ENCODE data around the gene SYT8.

The SYT8 gene

GRCh38 chr11:1819074-1819473, 15.7 kb upstream of the SYT8 start:
- DNase-seq (ENCODE audit: low read depth): no peak

DNA sequence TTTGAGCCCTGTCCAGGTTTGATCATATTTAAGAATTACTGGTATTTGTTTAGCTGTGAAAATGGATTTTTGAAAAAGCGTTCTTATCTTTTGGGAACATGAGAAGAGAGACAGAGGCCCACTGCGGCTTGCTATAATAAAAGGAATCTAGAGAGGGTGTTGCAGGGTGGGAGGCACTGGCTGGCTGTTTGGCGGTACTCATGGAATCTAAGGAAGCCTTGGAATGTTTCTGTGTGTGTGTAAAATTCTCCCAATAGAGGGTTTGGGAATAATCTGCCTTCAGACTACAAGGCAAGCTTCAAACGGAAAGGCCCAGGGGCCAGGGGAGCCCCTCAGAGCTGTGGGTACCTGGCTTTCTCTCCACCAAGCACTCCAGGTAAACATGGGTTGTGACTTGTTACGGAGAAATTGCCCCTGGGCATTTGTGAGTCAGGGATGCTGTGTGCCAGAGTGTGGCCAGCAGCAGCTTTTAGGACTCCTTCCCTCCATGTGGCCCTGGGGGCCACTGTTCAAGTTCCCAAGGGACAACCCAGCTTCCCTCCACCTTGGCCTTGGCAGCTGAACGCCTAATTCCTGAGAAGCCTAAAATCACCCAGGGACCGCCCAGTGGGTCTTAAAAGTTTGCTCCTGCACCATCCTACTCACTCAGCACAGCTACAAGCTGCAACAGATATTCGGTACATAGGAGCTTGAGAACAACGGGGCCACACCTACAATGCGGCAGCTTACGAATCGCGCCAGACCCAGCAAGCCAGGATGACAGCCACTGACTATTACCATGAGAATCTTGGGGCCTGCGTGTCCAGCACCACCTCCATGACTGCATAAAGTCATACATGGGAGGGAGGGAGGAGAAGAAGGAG, 14.1 kb upstream of the SYT8 start:
- DNase-seq (ENCODE audit: low read depth): no peak

- DNase-seq (ENCODE audit: low read depth): no peak
Measured at GRCh38 chr11:1821562-1821961, 13.2 kb upstream of the SYT8 start.

GRCh38 chr11:1822648-1823375, 12.0 kb upstream of the SYT8 start:
- no peak for DNase-seq (ENCODE audit: low read depth)

DNA sequence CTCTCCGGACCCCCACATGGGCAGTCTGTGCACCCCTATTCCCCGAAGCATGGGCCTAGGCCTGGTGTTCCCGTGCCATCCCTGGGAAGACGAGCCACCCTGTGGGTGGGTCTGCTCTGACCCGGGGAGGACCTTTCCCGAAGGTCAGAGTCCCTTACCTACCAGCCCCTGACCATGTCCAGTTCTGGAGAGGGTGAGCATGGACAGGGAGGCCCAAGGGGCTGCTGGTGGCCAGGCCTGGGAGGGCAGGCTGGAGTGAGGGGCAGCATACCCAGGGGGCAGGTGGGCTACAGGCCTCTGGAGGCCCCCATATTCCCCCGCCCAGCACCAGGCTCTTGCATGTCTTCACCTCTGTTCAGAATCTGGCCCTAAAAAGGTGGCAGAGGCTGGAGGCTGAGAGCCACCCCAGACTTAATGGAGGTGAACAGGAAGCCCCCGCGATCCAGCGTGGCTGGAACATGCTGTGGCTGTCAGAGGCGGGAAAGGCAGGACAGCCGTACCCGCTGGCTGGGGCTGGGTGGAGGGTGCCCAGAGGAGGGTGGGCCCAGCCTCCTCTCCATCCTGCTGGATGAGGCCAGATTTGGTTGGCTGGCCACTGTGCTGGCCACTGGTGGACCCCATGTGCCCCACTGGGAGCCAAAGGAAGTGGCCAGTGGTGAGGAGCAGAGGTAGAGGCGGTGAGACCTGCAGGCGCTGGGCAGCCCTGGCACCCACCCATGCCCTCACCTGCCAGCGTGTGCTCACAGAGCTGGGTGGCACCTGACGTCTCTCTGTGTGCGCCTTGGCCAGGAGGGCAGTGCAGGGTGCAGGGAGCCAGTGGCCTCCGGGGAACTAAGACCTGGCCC, 11.2 kb upstream of the SYT8 start:
- no peak for DNase-seq (ENCODE audit: low read depth)

- DNase-seq (ENCODE audit: low read depth): no peak
Measured at GRCh38 chr11:1824221-1825038, 10.4 kb upstream of the SYT8 start.

- no peak for DNase-seq (ENCODE audit: low read depth)
Measured at GRCh38 chr11:1825039-1825740, 9.6 kb upstream of the SYT8 start.

DNA sequence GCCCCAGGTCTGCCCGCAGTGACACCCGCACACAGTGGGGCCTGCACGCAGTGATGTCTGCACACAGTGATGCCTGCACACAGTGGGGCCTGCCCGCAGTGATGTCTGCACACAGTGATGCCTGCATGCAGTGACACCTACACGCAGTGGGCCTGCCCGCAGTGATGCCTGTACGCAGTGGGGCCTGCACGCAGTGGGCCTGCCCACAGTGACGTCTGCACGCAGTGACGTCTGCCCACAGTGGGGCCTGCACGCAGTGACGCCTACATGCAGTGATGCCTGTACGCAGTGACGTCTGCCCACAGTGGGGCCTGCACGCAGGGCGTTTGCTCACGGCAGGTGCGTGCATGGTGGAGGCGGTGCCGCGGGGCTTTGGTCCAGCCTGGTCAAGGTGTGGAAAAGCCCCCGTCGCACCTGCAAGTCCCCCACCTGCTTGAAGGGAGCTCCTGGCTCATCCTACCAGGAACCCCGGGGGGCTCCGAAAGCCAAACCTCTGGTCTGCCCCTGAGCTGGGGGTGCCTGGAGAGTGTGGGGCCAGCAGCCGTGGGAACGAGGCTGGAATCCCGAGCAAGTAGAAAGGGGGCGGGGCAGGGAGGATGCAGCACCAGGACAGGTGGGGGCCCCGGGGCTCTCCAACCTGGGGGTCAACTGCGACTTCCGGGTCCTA, 8.9 kb upstream of the SYT8 start:
- no peak for DNase-seq (ENCODE audit: low read depth)

DNA sequence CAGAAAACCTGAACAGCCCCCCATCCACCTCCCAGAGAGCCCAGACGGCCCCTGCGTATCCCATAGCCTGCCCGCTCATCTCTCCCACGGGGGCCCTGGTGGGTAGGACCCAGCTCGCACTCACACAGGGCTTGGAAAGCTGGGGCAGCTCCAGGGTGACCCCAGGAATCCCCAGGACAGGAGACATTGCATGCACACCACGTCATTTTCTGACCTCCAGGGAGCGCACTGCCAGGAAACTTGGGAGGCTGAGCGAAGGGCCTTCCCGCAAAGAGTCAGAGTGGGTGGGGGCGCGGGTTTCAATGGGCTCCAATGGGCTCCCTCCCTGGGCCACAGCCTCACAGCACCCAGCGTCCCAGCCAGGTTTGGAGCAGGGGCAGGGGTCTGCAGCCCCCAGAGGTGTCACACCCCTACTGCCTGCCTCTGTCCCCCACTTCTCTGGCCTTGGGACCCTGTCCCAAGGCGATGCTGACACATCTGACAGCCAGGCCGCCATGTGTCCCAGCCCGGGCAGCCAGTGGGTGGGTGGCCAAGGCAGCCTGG, 8.2 kb upstream of the SYT8 start:
- DNase-seq (ENCODE audit: low read depth): peak; percentile 38

DNA sequence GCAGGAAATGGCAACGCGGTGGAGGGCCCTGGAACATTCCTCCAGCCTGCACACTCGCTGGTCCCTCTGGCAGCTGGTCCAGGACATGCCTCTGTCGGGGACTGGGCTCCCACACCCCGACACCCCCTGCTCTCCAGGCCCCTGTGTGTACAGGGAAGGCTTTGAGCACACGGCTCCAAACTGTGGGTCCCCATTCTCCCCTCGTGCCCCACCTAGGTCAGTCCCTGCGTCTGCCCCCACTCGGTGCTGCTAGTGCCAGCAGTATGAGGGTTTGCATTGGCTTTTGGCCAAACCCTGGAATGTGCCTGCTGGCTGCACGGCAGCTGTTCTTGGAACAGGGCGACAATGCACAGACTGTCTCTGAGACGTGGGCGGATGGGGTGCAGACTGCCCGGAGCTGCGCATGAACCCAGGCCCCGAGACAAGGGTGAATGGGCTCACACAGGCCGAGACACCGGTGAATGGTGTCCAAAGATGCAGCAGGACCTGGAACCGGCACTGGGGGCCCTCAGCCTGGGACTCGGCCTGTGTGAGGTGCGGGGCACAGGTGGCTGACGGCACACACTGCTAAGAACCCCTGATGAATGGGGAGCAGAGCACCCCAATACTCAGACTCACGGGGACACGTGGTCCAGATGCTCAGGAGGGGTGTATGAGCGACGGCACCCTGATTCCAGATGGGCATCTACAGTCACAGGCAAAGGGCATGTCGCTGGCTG, 7.5 kb upstream of the SYT8 start:
- DNase-seq (ENCODE audit: low read depth): peak; percentile 43

- no peak for DNase-seq (ENCODE audit: low read depth)
Measured at GRCh38 chr11:1827931-1828330, 6.9 kb upstream of the SYT8 start.

DNA sequence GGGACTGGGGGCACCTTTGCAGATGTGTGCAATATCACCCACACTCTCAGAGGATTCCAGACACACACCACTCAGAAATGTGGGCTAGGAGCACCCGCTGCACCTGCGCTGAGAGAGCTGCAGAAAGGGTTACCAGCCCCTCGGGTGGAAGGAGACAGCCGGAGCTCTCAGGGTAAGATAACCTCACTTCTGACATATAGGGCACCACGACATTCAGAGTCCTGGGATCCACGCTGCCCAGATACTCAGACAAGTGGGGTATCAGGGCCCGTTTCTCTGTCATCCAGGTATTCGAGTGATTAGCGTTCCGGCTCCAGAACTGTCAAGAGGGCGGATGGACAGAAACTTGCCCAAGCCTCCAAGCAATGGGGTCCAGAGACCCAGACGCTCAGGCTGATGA, 6.2 kb upstream of the SYT8 start:
- no peak for DNase-seq (ENCODE audit: low read depth)

DNA sequence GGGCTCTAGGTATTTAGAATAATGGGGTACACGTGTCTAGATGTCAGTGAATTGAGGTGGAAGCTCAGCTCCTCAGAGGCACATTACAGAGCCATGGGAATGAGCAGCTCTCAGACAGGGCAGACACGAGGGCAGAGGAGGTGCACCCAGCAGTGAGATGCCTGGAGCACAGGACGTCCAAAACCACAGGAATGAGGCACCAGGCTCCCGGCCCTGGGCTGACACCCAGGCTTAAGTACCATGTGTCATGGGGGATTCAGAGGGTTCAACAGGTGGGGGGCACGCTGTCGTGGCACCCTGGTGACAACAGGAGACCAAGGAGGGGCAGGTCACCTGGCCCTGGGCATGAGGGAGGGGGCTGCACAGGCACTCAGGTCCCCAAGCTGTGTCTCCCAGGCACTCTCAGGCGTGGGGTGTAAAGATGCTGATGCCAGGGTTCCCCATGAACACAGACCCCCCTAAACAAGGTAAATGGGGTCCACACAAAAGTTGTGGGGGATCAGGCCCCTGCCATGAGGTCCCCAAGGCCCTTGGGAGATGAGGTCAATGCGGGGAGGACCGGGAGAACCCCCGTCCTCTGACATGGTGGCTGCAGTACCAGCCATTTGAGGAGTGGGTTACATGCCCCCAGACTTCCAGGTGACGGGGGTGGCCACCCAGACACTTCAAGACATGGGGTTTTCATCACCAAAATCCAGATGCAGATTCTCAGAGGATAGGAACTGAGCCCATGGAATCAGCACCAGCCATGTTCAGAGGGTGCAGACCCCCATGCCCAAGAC, 5.6 kb upstream of the SYT8 start:
- DNase-seq (ENCODE audit: low read depth): peak; percentile 49

- no peak for DNase-seq (ENCODE audit: low read depth)
Measured at GRCh38 chr11:1830004-1830321, 4.8 kb upstream of the SYT8 start.

GRCh38 chr11:1830322-1831223, 4.2 kb upstream of the SYT8 start:
- no peak for DNase-seq (ENCODE audit: low read depth)

GRCh38 chr11:1831338-1832210, 3.2 kb upstream of the SYT8 start:
- no peak for DNase-seq (ENCODE audit: low read depth)

All from iris pigment epithelial cell (primary cell).